A172 (cell line): ENCODE measurements around the gene USP21. TPM values are rescaled to one million over a fixed set of nuclear protein-coding genes. Genes with fewer than 3 reads are reported as not detected.

Experiments used
- DNase-seq: peaks from one replicate; pipeline ENCODE4 v3.0.0-alpha.2; 2015; ENCODE audit warnings: low spot score
- total RNA-seq: library from RNA; depleted of rRNA; stranded (reverse); fragments of >200 nt; shearing (Covaris generic); gene quantifications from 2 replicates; pipeline ENCODE4 v1.2.3, GENCODE V29; 2014

The USP21 gene
- total RNA-seq, 1 experiment from 2014 or later: 5.2 TPM

DNA sequence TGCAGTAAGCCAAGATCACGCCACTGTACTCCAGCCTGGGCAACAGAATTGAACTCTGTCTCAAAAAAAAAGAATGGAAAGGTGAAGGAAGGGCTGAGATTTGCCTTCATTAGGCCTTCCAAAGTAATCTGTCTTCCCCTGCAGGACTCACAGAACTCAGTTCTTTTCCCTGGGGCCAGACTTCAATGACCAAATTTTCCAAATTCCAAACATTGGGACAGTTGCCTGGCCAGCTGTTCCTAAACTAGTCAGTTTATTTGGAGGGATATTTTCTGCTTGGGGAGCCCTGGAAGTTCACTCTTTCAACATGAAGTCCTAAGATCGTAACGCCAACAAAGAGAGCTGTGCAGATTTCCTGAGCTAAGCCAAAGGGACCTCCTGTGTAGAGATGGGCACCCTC is 21.4 kb upstream of the USP21 start:
- no peak for DNase-seq

DNA sequence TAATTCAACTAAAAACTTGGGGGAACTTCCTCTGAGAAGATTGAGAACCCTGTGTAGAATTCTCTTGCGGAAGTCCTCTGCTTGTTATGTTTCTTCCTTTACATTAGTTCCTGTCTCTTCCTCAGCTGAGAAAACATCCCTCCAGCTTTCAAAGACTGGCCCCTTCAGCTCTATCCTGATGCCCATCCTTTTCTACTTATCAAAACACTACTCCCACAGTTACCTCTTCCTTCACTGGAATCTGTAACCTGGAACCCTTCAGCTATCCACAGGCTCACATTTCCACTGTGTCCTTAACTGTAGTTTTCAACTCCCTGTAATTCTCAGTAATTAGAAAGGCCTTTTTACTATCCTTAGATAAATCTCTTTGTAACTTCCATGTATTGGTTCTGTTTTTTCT is 20.9 kb upstream of the USP21 start:
- no peak for DNase-seq

DNA sequence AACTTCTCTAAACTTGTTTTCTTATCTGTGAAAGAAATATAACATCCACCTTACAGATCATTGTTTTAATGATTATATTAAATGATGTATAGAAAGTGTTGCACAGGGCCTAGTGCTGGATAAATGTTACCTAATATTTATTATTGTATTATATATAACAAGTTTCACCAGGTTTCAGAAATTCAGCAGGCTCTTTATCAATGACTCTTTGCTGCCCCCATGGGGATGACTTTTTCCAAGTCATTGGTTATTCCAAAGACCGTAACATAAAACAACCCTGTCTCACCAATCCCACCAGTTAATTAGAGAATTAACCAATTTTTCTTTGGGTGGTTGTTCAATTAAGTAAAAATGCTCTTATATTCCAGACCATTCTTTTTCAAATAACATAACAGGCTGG is 19.5 kb upstream of the USP21 start:
- DNase-seq: peak; percentile 50

DNA sequence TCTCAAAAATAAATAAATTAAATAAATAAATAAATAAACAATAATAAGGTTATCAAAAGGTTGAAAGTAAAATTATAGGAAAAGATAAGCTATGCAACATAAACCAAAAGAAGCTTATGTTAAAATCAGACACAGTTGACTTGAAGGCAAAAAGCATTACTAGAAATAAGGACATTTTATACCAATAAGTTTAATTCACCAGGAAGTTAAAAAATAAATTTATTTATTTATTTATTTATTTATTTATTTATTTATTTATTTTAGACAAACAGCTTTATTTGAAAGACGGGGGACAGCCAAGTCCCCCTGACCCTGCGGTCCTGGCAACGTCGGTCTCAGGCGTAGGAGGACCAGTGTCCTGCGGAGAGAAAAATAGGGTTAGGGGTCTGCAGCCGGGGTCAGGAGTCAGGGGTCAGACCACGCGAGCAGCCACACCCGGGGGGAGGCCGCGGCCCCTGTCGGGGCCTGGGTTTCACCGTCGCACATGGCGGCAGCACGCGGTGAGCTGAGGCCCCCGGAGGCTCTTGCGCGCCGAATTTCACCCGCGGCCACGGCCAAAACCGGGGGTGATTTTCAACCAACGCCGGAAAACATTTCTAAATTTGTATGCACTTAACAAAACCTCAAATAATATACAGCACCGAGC is 18.4 kb upstream of the USP21 start:
- DNase-seq: no peak

DNA sequence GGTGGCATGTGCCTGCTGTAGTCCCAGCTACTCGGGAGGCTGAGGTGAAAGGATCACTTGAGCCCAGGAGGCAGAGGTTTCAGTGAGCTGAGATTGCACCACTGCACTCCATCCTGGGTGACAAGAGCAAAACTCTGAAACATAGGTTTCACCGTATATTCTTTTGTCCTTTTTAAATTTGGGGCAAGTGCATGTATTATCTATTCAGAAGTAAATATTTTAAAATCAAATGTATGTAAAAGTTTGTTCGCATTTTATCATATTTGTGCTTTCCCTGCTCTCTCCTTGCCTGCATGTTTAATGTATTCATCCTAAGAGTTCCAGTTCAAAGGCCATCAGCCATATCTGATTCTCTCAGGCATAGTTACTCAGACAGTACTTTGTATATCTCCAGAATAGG is 13.5 kb upstream of the USP21 start:
- no peak for DNase-seq

DNA sequence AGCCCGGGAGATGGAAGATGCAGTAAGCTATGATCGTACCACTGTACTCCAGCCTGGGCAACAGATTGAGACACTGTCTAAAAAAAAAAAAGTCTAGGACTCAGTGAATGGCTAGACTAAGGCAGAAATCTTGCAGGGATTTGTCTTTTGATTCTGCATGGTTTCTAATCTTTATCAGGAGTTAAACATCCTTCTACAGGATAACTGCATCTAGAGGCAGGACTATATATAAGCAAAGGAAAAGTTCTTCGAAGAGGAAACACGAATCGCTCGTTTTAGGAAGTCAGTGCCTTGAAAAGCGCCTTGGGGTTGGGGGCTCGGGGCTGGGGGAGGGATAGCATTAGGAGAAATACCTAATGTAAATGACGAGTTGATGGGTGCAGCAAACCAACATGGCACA is 6.1 kb upstream of the USP21 start:
- no peak for DNase-seq

DNA sequence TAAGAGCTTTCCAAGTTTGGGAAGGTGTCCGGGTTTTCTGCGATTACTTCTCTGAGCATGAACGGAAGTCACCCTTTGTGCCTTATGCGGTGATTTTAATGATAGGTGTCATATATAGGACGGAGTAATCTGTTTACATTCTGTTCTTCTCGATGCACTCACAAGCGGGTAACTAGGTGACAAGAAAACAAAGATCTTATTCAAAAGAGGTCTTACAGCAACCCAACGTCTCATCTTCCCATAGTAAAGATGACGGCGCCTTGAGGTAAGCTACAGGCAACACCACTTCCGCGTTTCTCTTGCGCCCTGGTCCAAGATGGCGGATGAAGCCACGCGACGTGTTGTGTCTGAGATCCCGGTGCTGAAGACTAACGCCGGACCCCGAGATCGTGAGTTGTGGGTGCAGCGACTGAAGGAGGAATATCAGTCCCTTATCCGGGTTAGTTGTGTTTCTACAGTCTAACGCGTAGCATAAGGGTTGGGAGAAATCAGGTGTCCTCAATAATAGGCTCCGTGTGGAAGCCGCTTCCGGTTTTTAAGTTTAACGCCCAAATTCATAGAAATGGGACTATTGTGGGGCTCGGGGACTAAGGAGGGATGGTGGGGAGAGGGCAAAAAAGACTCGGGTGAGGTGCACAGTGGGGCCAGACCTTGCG is 5.5 kb upstream of the USP21 start, which contains the start of gene UFC1:
Gene UFC1 (plus strand): TSS at position 297 of the 656 bp plus-strand sequence. CDS start 20 bp downstream, at position 317.
- peak; percentile 89 for DNase-seq

DNA sequence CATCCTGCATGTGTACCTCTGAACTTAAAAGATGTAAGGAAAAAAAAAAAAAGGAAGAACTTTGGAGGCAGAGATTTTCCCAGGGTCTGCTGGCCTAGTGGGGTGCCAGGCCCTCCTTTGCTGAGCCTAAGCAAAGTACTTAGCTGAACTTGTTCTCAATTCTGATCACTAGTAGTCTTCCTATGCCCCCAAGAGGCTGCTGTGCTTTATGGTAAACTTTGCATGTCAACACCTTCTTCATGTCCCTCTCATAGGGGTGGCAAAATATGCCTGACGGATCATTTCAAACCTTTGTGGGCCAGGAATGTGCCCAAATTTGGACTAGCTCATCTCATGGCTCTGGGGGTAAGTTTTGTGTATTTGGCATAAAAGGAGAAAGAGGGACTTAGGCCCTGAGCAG is 1.4 kb upstream of the USP21 start:
- DNase-seq: no peak

DNA sequence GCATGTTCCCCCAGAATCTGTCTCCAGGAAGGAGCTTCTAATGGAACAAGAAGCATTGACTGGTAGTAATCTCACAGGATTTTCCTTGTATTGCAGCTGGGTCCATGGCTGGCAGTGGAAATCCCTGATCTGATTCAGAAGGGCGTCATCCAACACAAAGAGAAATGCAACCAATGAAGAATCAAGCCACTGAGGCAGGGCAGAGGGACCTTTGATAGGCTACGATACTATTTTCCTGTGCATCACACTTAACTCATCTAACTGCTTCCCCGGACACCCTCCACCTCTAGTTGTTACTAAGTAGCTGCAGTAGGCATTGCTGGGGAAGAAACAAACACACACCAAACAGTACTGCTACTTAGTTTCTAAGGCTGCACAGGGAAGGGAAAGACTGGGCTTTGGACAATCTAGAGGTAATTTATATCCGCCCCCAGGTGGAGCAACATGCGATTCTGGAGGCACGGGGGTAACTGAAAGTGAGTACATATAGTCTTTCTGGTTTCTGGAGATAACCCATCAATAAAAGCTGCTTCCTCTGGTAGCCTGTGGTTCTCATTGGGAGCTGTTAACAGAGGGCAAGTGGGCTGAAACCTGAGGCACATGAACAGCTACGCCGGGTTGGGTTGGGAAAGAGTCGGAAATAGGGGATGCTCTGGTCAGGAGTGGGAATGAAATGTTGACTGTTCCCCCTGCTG is 837 bp upstream of the USP21 start:
- no peak for DNase-seq

DNA sequence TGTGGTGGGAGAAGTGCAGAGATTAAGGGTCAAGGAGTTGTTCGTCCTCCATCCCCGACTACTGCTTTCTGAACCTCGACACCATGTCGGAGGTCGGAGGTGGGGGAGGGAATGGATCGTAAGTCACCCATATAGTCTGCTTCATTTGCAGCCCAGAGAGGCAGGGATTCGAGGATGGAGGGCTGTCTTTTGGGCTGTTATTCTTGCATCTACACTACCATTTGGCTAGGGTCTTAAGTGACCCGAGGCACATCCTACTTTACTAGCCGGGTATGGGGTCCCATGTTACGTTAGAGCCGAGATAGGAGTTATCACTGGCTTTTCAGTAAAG is 578 bp downstream of the USP21 start:
- peak; percentile 18 for DNase-seq

DNA sequence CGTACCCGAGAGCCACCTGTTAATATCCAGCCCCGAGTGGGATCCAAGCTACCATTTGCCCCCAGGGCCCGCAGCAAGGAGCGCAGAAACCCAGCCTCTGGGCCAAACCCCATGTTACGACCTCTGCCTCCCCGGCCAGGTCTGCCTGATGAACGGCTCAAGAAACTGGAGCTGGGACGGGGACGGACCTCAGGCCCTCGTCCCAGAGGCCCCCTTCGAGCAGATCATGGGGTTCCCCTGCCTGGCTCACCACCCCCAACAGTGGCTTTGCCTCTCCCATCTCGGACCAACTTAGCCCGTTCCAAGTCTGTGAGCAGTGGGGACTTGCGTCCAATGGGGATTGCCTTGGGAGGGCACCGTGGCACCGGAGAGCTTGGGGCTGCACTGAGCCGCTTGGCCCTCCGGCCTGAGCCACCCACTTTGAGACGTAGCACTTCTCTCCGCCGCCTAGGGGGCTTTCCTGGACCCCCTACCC is 1.4 kb downstream of the USP21 start:
- DNase-seq: no peak

DNA sequence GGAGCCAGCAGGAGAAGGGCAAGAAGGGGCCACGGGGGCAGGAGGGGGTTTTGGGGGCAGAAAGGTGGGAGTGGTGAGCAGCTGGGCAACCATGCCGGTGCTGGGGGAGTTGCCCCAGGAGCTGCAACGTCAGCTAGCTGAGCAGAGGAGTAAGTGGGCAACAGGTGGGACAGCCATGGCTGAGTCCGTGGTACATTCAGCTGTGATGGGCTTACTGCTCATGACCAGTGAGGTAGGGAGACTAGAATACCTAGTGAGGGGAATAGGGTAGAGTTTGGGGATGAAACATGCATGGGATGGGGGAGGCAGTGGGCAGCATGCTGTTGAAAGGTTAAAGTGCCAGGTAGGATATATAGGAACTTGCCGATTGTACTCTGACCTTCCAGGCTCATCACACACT is 2.4 kb downstream of the USP21 start:
- no peak for DNase-seq

DNA sequence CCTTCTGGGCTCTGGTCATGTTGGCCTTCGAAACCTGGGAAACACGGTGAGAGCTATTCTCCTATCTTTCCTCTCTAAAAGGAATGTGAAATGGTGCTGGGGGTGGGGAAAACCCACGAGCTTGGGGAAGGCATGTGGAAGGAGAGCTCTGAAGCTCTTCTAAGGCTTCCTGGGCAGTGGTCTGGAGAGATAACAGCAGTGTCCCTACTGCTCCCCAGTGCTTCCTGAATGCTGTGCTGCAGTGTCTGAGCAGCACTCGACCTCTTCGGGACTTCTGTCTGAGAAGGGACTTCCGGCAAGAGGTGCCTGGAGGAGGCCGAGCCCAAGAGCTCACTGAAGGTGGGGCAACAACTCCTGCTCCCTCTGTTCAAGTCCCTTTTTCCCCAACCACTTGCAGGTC is 2.8 kb downstream of the USP21 start:
- DNase-seq: no peak

DNA sequence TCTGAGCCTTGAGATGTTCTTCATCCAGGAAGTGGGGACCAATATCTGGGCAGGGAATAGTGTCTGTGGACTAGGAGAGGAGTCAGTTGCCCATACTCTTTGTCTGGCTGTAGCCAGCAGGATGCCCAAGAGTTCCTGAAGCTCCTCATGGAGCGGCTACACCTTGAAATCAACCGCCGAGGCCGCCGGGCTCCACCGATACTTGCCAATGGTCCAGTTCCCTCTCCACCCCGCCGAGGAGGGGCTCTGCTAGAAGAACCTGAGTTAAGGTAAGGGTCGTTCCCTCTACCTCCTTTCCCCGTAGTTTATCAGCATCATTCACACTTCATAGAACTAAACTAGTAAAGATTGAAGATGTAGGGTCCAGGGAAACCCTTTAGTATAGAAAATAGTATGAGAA is 3.5 kb downstream of the USP21 start:
- DNase-seq: no peak

DNA sequence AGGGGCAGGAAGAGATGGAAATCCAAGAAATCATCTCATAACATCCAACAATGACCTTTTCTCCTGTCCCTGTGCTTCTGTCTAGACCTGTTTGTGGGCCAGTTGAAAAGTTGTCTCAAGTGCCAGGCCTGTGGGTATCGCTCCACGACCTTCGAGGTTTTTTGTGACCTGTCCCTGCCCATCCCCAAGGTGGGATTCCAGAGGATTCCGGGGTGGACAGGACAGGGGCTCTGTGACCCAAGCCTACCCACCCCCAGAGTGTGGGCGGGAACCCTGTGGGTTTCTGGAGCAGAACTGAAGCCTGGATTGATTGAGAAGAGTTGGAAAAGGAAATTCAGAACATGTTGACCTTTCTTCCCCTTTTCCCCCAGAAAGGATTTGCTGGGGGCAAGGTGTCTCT is 4.5 kb downstream of the USP21 start:
- no peak for DNase-seq

DNA sequence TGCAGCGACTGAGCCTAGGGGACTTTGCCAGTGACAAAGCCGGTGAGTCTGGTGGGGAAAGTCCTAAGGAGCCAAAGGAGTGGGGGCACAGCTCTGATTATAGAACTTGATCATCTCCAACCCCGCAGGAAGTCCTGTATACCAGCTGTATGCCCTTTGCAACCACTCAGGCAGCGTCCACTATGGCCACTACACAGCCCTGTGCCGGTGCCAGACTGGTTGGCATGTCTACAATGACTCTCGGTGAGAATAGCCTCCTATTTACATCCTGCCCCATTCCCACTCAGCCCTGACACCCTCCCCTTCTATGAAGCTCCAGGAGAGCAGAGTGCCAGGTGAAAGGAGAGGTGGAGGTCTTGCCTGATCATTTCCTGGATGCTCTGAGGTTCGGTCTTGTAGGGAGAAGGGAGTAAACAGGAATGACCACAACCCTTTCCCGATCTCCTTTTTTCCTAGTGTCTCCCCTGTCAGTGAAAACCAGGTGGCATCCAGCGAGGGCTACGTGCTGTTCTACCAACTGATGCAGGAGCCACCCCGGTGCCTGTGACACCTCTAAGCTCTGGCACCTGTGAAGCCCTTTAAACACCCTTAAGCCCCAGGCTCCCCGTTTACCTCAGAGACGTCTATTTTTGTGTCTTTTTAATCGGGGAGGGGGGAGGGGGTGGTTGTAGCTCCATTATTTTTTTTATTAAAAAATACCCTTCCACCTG is 5.8 kb downstream of the USP21 start:
- DNase-seq: no peak

DNA sequence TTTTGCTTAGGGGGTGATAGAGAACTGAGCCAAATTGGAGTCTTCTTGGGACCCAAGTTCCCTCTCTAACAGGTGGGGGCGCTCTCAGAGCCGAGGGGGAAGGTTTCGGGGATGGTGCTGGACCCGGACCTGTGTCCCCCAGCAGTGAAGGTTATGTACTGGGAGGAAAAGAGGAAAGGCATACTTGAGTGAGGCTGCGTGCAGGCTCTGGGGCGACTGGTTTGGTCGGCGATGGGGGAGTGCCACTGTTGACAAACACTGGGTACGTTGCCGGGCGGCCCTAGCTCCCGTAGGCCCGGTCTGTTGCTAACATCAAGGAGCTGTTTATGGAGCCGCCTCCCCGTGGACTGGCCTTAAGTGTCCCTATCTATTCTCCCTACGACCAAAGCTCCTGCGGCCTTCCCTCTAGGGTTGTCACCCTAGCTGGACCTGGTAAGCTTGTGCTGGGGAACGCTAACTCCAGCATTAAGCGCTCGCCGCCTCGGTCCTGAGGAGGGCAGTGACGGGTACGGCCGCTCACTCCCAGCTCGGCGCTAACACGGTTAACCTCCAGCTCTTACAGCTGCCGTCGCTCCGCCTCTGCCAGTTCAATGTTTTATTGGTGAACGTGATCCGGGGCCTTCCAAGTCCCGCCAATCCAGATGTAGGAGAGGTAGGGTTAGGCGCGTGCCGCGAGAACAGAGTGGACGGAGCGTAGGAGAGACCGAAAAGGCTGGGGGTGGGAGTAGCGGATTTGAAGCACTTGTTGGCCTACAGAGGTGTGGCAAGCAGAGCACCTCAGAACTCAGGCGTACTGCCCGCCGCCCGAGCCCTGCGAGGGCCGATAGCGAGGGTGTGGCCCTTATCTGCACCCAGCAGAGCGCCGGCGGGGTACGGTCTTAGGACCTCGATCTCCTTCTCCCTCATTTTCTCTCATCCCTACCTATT is 6.7 kb downstream of the USP21 start, which contains the start of gene PPOX:
Gene PPOX (plus strand): TSS at position 685 of the 927 bp plus-strand sequence. CDS start 422 bp downstream, outside the sequence.
- DNase-seq: peak; percentile 99

DNA sequence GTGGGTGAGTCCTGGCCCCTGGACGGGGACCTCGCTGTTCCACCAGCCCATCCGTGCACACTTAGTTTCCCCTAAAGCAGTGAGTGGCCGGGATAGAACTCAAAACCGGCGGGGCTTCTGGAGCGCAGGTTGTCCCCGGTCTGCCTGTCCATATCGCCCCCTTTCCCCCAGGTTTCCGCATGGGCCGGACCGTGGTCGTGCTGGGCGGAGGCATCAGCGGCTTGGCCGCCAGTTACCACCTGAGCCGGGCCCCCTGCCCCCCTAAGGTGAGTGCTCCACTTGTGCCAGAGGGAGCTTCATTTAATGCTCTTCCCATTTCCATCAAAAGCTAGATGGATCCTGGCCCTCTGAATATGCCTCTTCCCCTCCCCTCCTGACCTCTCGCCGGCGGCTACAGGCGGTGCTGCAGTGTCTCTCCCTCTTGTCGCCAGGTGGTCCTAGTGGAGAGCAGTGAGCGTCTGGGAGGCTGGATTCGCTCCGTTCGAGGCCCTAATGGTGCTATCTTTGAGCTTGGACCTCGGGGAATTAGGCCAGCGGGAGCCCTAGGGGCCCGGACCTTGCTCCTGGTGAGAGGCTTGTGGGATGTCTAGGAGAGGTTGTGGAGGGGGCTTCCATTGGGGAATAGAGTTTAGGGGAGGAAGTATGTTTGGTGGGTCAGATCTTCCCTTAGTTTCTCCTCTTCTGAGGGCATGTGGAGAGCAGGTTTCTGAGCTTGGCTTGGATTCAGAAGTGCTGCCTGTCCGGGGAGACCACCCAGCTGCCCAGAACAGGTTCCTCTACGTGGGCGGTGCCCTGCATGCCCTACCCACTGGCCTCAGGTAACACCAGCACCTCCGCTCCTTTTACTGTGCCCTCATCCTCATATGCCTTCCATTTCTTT is 7.6 kb downstream of the USP21 start:
- DNase-seq: peak; percentile 22

DNA sequence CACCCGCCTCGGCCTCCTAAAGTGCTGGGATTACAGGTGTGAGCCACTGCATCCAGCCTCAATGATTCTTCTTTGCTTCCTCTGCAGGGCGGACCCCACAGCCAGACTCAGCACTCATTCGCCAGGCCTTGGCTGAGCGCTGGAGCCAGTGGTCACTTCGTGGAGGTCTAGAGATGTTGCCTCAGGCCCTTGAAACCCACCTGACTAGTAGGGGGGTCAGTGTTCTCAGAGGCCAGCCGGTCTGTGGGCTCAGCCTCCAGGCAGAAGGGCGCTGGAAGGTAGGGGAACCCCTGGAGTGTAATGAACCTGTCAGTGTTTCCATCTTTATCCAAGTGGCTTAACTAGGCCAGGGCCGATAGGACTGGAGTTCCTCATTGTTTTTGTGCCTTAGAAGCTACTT is 9.6 kb downstream of the USP21 start:
- DNase-seq: no peak

DNA sequence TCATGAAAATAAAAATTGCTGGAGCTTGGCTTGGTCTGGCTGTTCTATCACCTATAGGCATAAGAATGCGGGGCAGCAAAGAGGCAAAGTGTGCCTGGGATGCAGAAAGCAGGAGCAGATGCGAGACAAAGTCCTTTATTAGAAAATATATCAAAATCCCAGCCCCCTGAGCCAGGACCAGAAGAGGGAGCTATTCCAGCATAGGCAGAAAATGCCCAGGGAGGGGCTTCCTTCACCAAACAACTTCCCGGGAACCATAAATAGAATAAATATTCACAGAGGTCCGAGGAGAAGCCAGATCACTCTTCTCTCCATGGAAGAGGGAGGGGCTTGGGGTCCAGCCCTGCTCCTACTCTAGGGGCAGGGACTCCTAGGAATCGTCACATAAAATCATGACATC is 11.9 kb downstream of the USP21 start:
- no peak for DNase-seq
